Stimulated activated CD8-positive, alpha-beta memory T cell treated with anti-CD3 and anti-CD28 coated beads, Interleukin-12 subunit alpha, Interleukin-12 subunit beta, amount 100 ng/mL, for 24 hours (primary cell): ENCODE measurements around the gene YIPF5.

Source experiments
- DNase-seq: peaks from one replicate; pipeline ENCODE4 v3.0.0-alpha.2; 2020; ENCODE audit errors: extremely low read depth

Gene YIPF5

GRCh38 chr5:144179226-144179625 lies 8.8 kb upstream of the YIPF5 start:
- DNase-seq: no peak

GRCh38 chr5:144177548-144177947 lies 7.1 kb upstream of the YIPF5 start:
- DNase-seq: no peak

- no peak for DNase-seq
These were observed 3.3 kb upstream of the YIPF5 start for GRCh38 chr5:144173766-144174165.

GRCh38 chr5:144169904-144170275 lies 569 bp downstream of the YIPF5 start:
- no peak for DNase-seq

GRCh38 chr5:144167998-144168397 lies 2.5 kb downstream of the YIPF5 start:
- no peak for DNase-seq

GRCh38 chr5:144166696-144167095 lies 3.8 kb downstream of the YIPF5 start:
- DNase-seq: no peak

- no peak for DNase-seq
These were observed 7.8 kb downstream of the YIPF5 start for GRCh38 chr5:144162686-144163085.

GRCh38 chr5:144156767-144157171 lies 13.7 kb downstream of the YIPF5 start:
- no peak for DNase-seq

GRCh38 chr5:144151026-144151425 lies 19.4 kb downstream of the YIPF5 start:
- DNase-seq: no peak

- no peak for DNase-seq
These were observed 25.3 kb downstream of the YIPF5 start for GRCh38 chr5:144144956-144145751.

- no peak for DNase-seq
These were observed 26.8 kb downstream of the YIPF5 start for GRCh38 chr5:144143625-144144024.

GRCh38 chr5:144142824-144143162 lies 27.7 kb downstream of the YIPF5 start:
- DNase-seq: no peak

GRCh38 chr5:144142139-144142823 lies 28.2 kb downstream of the YIPF5 start:
- DNase-seq: no peak

- DNase-seq: no peak
These were observed 28.9 kb downstream of the YIPF5 start for GRCh38 chr5:144141585-144141984.

GRCh38 chr5:144139586-144139985 lies 30.9 kb downstream of the YIPF5 start:
- DNase-seq: no peak

- no peak for DNase-seq
These were observed 35.2 kb downstream of the YIPF5 start for GRCh38 chr5:144135113-144135762.

- no peak for DNase-seq
These were observed 36.1 kb downstream of the YIPF5 start for GRCh38 chr5:144134194-144134826.

GRCh38 chr5:144133050-144133633 lies 37.3 kb downstream of the YIPF5 start:
- DNase-seq: no peak

- DNase-seq: no peak
These were observed 39.2 kb downstream of the YIPF5 start for GRCh38 chr5:144131261-144131660.

- DNase-seq: no peak
These were observed 40.2 kb downstream of the YIPF5 start for GRCh38 chr5:144130306-144130705.

GRCh38 chr5:144128844-144129243 lies 41.6 kb downstream of the YIPF5 start:
- DNase-seq: no peak

- no peak for DNase-seq
These were observed 43.8 kb downstream of the YIPF5 start for GRCh38 chr5:144126707-144127106.
